Hematopoietic multipotent progenitor cell treated with erythropoietin and hydrocortisone succinate and interleukin-3 and kit ligand, for 4 days (in vitro differentiated cells): ENCODE measurements around the gene SRBD1.

Experiments
- DNase-seq: peaks from one replicate; pipeline ENCODE4 v3.0.0-alpha.2; 2015

SRBD1 gene

DNA sequence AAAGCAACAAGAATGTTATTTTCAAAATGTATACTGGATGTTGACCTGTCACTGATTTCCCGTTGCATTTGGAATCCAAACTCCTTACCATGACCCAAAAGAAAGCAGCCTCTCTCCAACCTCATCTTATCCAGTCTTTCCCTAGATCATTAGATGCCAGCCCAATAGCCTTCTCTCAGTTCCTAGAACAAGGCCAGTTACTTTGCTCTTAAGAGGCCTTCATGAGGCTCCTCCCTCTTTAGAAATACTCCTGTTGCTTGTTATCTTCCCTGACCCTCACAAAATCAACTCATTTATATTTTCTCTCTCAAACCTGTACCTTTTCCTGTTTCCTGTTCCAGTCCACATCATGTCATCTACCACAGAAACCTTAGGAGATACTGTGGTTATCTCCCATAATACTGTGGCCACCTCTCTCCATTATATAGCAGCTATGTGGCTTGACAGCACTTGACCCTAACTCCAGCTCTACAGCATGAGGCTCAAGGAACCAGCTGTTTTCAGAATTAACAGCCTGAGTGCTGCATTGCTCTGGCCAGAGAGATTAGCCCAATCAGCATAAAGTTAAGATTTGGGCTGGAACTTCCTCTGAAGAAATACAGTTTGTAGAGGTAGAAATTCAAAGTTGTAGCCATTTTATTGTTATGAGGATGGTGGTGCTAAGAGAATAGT lies 22.8 kb downstream of the SRBD1 start:
- DNase-seq, result peak; percentile 36

DNA sequence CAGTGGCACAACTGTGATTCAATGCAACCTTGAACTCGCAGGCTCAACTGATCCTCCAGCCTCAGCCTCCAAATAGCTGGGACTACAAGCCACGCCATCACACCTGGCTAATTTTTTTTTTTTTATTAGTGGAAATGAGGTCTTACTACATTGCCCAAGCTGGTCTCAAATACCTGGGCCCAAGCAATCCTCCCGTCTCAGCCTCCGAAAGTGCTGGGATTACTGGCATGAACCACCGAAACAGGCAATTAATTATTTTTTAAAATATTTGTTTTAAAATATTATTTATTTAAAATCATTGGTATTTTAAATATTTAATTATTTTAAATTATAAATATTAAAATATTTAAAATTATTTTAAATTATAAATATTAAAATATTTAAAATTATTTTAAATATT lies 24.5 kb downstream of the SRBD1 start:
- no peak for DNase-seq

DNA sequence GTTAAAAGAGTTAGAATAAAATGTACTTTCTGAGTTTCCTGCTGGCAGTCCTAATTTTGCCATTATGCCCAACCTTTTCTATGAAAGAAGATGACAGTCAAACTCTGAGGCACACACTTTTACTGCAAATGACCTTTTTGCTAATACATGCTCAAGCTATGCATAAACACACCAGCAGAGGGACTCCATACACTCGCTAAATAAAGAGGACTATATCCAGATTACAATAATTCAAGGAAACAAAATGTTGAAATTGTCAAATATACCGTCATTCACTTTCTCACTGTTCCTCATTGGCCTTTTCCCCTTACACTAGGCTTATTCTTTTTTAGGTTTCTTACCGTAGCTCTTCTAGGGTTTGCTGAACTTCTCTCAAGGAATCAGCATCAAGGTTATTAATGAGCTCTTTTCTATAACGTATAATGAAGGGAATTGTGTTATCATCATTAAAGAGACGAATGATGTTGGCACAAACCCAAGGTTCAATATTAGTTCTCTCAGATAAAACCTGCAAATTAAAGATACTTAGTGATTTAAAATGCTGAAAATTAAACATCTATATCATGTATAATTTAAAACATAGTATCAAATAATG lies 25.7 kb downstream of the SRBD1 start:
- peak; percentile 87 for DNase-seq

DNA sequence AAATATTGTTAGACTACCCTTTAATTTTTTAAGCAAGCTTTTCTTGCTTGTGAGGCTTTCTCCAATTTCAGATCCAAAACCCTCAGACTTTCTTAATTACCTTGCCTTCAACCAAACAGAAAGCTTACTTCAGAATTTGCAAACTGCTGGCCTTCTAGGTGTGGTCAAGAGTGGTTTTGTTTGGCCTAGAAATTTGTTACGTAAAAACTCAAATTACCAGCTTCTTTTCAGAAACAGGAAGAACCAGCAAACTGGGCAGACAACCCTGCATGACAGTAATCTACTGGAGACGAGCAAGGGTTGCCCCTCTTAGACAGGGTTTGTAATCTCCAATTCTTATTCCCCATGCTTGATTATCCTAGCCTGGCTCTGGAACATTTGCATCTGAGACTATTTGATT lies 27.1 kb downstream of the SRBD1 start:
- peak; percentile 41 for DNase-seq

DNA sequence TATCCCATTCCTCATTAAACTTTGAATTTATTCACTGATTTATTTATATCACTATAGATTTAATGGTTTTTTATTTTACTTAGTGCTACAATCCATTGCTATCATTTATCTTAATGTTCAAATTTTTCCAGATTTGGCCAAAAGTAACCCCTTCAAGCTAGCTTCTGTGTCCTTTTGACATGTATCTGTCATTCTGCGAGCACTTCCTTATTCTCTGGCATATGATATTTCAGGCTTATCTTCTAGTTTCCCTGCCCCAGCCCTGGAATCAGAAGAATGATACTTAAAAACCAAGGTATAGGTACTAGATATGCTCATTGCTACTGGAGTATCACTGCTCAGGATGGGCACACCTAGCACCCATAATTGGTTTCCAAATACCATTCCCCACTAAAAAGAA lies 28.5 kb downstream of the SRBD1 start:
- no peak for DNase-seq

DNA sequence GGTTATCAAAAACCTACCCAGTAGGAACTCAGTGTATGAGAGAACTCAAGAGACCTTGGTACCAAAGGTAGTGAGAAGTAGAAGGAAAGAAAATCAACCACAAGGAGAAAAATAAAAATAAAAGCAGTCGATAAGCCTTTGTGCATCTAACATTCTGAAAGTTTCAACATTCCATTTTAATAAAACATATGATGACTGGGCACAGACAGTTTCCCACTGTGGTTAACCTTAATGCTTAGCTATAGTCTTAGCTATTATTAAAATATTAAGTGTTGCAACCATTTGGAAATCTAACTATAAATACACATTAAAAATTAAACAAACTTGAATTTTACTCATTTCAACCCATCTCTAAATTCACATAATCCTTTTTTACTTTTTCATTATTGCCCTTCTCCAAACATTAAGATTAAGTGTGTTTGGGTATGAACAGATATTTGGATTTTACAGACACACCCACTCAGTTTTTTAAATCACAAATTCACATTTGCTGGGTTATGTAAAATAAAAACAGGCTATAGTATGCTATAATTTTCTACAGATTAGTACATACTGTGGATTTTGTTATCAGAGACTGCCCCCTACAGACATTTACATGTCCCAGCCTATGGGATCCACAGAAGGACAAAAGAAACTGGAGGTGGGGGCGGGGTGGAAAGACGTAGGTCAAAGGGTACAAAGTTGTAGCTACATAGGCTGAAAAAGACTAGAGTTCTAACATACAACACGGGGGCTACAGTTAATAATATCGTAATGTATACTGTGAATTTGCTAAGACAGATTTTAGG lies 32.8 kb downstream of the SRBD1 start:
- DNase-seq, result peak; percentile 85

DNA sequence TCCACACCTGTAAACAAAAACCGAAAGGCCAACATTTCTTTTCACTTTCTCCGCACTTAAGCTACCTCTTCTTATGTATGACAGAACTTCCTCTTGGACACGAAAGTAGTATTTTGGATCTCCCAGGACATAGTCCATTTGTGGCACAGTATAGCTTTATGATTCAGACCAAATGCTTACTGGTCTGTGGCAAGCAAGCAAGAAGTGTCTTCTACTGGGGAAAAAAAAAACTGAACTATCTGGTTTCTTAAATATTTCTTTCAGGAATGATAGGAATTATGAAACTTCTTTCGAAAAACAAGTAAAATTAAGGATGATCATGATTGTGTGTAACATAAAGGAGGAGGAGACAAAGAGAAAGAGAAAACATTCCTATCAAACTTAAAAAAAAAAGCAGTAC lies 33.6 kb downstream of the SRBD1 start:
- no peak for DNase-seq

DNA sequence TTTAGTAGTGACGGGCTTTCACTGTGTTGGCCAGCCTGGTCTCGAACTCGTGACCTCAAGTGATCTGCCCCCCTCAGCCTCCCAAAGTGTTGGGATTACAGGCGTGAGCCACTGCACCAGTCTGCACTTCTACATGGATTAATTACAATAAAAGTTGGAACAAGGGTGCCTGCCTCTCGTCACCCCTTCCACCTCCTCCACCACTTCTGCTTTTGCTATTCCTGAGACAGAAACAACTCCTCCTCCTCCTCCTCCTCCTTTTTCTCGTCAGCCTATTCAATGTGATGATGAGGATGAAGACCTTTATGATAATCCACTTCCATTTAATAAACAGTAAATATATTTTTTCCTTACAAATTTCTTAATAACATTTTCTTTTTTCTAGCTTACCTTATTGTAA lies 35.2 kb downstream of the SRBD1 start:
- DNase-seq, result peak; percentile 34

DNA sequence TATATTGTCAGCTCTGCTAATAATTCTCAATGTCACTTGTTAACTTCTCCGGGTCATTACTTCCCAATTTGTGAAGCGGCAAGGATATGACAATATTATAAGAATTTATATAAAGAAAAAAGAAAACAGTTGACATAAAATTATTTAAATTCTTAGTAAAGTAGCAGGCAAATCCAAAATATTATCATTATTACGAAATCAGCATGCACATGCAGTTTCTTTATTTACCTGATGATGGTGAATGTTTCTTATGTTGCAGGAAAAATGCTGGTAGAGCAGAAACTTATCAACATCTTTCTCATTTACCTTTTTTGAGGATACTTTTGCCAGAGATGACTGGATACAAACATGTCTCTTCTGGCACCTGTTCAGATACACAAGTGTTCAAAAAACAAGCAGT lies 38.1 kb downstream of the SRBD1 start:
- no peak for DNase-seq

DNA sequence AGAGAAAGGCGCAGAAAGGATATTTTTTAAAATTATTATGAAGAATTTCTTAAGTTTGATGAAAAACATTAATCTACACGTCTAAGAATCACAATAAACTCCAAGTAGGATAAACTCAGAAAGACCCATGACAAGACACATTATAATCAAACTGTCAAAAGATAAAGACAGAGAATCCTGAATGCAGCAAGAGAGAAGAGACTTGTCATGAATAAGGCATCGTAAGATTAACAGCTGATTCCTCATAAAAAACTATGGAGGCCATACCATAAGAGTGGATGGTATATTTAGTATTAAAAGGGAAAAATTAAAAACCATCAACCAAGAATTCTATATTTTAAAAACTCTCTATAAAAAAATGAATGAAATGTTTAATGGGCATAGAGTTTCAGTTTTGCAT lies 39.1 kb downstream of the SRBD1 start:
- DNase-seq, result no peak

DNA sequence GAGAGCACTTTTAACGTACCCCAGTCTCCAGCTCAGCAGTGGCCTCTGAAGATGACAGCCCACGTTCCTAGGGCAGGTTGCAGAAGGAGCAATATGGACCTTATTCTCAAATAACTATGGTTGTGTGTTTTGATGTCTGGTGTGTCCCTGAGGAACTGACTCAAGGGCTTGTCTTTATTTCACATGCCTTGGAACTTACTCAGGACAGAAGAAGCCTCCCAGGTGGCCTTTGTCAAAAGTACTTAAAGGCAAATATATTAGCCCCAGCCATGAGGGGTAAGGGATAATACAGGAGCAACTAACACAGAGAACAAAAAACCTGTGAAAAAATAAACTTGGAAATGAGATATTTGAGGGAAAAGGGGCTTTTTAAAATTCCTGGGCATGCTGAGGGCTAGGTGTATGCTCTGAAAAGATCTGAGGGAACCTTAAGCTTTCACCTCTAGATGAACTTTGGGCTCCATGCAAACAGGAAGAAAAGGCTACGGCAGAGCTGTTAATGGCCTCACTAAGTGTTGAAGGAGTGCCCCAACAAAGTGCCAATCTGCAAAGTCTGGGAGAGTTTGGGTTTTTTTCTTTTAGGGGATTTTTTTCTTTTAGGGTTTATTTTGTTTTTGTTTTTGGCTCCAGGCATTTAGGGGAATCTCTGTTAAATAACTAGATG lies 40.3 kb downstream of the SRBD1 start:
- no peak for DNase-seq

DNA sequence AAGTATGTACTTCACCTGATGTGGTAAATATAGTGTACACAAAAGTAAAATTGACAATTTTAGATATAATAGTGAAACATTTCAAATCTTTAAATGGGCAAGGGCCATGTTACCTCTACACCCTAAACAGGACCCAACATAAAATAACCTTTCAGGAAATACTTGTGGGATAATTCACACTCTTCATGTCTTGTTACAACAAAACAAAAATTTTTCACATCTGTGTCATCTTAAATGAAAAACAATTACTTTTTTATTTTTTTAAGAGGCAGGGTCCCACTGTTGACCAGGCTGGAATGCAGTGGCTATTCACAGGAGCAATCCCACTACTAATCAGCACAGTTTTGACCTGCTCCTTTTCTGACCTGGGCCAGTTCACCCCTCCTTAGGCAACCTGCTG lies 42.1 kb downstream of the SRBD1 start:
- DNase-seq, result no peak

DNA sequence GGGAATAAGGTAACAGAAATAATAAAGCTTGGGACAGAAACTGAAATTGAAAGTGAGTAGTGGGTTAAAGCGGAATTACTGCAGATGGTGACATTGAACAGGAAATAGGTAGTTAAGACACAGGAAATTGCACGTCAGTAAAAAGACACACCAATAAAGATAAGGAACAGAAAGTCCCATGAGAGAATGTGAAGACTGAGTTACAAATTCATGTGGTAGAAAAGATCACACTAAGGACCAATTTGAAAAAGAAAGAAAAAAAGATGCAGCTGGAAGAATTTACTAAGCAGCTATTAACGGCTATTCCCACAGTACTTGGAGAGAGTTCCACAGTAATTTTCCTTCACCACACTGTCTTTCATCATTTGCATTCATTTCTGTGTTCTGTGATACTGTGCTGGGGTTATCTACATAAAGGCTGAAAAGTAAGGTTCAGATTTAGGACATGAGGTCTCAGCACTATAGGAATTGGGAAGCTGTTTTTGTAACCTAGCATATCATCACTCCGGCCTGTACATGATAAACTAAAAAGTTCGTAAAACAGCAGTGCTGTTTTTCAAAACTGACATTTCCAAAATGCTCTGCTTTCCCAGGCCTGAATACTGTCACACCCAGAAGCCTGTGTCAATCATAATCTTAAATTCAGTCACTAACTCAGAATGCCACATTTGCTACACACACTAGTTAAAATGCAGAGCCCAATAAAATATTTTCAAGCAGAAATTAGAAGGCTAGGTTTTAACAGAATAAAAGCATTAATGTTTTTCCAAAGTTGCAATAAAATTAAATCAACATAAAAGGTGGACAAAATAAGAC lies 42.9 kb downstream of the SRBD1 start:
- peak; percentile 90 for DNase-seq

DNA sequence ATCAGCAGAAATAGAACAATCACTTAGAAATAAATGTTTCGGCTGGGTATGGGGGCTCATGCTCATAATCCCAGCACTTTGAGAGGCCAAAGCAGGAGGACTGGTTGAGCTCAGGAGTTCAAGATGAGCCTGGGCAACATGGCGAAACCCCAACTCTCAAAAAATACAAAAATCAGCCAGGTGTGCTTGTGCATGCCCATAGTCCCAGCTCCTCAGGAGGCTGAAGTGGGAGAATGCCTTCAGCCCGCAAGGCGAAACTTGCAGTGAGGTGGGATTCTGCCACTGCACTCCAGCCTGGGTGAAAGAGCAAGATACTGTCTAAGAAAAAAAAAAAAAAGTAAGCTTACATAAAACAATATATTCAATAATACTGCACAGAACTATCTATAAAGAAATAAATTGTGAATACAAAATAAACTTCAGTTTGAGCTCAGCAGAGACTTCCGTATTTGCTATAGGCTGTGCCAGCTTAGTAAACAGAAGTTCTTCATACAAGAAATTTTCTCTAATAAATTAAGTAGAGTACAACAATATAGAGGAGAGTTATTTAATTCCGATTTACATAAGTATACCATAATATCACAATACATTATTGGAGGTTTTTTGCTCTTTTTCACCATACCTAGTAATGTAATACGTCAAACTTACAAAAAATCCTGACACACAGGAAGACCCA lies 43.6 kb downstream of the SRBD1 start:
- peak; percentile 35 for DNase-seq

DNA sequence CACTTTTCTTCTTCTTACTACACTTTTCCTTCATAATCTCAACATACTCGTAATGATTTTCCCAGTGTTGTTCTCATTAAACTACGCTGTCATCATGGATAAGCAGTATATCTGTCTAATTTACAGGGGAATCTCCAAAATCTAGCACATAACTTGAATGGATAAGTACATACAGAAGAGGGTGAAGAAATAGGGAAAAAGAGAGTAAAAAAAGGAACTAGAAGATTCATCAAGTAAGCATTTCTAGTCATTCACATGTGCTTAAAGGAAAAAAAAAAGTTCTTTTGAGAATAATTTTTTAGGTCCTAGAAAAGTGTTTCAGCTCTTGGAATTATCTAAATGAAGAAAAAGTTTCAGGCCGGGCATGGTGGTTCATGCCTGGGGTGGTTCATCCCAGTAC lies 51.6 kb downstream of the SRBD1 start:
- no peak for DNase-seq

DNA sequence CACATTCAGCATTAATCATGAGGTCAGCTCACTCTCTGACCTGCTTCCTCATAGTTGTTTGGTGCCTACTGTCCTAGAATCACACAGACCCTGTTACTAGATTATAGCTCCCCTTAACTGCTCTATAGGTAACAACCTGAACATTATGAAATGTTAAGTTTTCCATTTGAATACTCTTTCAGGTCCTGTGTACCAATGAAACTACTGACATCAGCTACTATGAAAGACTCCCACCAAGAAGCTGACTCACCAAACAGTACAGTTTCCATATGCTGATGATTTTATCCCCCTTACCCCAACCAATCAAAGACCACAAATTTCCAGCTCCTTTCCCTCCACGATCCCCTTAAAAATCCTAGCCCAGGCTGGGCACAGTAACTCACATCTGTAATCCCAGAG lies 56.3 kb downstream of the SRBD1 start:
- DNase-seq, result peak; percentile 10

DNA sequence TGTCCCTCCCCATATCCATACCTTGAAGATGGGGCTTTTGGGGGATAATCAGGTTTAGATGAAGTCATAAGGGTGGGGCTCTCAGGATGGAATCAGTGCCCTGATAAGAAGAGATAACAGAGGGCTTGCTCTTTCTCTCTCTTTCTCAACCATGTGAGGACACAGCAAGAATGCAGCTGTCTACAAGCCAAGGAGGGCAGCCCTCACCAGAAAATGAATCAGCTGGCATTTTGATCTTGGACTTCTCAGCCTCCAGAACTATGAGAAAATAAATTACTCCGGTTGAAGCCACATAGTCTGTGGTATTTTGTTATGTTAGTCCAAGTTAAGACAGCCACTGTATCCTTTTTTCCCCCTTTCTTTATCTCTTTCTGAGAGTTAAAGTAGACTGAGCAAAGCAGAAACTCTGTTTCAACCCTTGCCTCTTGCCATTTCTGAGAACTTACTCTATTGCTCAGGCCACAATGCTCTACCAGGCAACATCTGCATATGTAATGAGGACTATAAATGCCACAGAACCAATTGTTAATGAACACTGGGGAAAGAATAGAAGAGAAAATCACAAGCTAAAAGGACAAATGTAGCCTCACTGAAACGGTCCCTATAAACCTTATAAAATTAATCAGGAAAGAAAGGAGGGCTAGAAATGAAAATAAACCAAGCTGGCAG lies 56.9 kb downstream of the SRBD1 start:
- DNase-seq, result peak; percentile 18

DNA sequence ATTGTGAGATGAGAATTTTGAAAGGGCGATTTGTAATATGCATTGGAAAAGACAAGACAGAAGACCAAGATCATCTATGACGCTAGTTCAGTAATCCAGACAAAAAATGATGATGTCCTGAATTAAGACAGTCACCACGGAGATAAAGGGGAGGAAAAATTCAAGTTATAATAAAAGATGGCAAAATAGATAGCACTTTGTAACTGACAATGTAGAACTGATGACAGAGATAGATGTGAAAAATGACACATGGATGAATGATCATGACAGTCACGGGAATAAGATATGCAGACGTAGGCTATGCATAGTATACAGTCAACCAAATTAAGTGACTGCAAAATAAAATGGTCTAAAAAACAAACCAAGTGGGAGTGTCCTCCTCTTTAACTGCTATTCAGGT lies 59.2 kb downstream of the SRBD1 start:
- no peak for DNase-seq

DNA sequence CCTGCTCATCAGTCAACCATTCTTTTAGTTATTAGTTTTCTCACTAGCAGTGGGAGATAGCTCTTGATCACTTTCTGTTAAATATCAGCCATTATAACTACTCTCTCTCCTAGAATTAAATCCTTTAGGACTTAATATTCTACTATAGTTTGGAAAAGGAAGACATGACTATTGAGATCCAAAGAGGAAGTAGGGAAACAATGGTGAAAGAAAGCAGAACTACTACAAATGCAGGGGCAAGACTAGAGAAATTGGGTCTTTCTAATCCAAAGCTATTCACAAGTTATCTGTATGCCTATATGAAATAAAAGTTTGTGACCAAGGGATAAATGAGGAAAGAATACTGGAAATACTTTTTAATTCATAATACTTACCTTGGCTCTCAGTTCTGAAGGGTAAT lies 65.1 kb downstream of the SRBD1 start:
- DNase-seq, result no peak

DNA sequence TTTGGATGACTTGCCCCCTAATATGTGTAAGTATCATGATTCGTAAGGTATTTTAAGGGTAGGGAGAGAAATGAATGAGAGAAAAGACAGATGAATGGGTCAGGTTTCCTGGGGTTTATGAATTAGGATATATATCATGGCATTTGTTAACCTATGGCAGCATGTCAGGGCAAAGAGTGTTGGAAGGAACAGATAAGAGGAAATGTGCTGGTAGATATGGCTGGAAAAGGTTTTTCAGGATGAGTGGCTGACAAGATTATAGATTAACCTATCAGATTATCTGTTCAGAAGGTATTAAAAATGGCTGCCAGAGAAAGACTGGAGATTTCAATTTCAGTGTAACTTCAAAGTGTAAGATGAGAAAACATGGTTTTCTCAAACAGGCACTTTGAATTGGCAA lies 67.8 kb downstream of the SRBD1 start:
- no peak for DNase-seq

DNA sequence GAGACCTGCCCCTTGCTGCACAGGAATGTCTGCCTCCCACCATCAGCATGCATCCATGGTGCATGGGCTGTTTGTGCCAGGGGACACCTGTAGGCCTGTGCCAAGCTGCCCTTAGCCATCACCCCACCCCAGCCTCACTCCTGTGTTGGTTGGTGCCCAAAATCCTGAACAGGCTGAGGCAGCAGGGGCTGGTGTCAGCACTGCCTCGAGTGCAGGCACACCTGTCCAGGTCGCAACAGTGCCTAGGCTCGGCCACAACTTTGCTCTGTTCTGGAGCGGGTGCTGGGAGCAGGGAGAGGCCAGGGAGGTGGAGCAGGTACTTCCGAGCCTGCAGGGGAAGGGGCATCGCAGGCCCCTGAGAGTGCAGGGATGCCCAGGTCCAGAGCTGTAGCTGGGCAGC lies 69.1 kb downstream of the SRBD1 start:
- DNase-seq, result no peak

DNA sequence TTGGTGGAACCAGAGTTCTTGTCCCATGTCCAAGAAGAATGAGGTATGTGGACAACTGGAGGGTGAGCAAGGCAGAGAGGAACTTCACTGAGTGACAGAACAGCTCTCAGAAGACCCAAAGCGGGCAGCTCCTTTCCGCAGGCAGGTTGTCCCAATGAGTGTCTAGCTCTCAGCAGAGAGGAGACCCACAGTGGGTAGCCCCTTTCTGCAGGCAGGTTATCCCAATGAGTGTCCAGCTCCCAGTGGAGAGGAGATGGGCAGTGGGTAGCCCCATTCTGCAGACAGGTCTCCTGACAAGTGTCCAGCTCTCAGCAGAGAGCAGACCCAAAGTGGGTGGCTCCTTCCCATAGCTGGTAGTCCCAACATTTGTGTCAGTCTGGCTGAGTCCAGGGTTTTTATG lies 69.6 kb downstream of the SRBD1 start:
- no peak for DNase-seq
